Peyer's patch (tissue), 4 donors: Measurements from ENCODE around the gene CHST4.

Experiments
- CTCF ChIP-seq, 6 experiments: fragments of 450-650 bp in 4 of 6; fragments of 200-600 bp in 2 of 6; sonication (generic) in 1 of 6; IDR thresholded peaks; one replicate each; pipeline ENCODE4 v1.5.1; 2017 to 2019; ENCODE audit warnings: antibody characterized with exemption in 6 of 6, mild to moderate bottlenecking in 3 of 6, moderate library complexity in 1 of 6
- POLR2A ChIP-seq, 2 donors: fragments of 450-650 bp; IDR thresholded peaks; one replicate each; pipeline ENCODE4 v1.5.1; 2017; ENCODE audit warnings: antibody characterized with exemption in 2 of 2, mild to moderate bottlenecking in 2 of 2, moderate library complexity in 2 of 2

- TF ChIP-seq CTCF (IDR thresholded peaks at IDR 0.05) = no peak
- TF ChIP-seq POLR2A (IDR thresholded peaks at IDR 0.05) = no peak
Observed at GRCh38 chr16:71493213-71493612, 33.0 kb upstream of the CHST4 start.
